ENCODE data around the gene GHR.
"Not testable (repeated sequence)": the region's sequence is repeated elsewhere in the genome, so short reads cannot be mapped to it uniquely, and the experiment has no call there.

GHR gene

GRCh38 chr5:42638972-42639371, 215.7 kb downstream of the GHR start:
- no peak overlapping the region for H3K4me3 ChIP-seq (ENCODE audit: low read depth, low read length)

GRCh38 chr5:42640835-42641234, 217.6 kb downstream of the GHR start:
- H3K4me3 ChIP-seq (ENCODE audit: low read depth, low read length): no peak overlapping the region

DNA sequence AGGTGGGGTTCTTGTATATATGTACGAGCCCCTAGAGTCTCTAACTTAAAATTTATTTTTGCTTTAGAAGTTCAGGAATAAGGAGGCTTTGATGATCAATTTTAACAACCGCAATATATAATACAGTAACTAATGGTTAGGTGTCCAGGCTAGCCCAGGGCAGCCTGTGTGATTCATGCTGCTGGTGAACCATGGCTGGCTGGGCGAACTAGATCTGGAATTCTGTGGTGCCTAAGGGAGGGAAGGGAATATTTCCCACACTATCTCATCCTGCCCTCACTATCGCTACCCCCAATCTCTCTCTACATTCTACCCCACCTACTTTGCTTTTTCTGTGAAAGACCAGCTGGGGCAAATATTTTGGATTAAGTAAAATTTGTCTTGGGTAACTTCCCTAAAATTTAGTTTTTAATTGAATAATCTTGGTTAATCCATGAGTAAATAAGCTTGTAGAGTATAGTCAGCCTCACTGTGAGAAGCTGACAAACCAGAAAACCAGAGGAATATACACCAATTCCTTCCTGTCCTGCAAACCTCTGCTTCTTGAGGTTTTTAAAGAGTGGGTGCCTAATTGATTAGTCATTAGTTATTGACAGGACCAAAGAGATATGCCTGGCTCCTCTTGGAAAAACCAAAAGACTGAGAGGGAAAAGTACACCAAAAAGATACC, 218.2 kb downstream of the GHR start:
- no peak overlapping the region for H3K4me3 ChIP-seq (ENCODE audit: low read depth, low read length)

DNA sequence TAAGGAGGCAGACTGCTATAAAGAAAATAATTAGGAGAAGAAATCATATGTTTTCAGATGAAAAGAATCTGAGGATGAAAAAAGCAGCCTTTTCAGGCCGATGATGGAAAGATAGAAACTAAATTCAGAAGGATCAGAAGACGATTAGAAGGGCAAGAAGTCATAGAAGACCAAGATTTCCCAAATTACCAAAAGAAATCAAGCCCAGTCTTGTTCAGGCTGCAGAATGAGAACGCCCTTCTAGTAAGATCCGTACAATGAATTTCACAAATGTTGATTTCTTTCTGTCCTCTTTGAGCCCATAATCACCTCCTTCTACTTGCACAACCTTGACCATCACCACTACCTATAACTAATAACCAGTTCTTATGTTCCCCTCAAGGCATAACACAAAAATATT, 218.8 kb downstream of the GHR start:
- H3K4me3 ChIP-seq (ENCODE audit: low read depth, low read length): no peak overlapping the region

- H3K4me3 ChIP-seq (ENCODE audit: low read depth, low read length): no peak overlapping the region
Observed at GRCh38 chr5:42643360-42643759, 220.1 kb downstream of the GHR start.

DNA sequence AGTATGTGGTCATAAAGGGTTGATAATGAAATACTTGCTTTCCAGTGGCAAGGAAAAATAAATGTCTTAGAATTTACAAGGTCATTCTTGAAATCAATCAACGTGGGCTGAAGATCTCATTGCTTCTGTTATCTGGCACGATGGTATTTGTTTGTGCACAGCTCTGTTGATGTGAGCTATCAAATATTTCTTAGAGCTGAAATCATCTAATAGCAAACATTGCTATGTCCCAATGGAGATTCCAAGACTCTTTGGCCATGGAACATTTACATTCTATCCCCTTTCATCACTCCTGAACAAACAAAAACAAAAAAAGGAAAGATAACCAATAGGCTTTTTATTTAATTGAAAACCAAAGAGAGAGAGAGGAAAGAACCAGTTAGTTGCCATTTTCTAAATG, 221.9 kb downstream of the GHR start:
- H3K4me3 ChIP-seq (ENCODE audit: low read depth, low read length): no peak overlapping the region

DNA sequence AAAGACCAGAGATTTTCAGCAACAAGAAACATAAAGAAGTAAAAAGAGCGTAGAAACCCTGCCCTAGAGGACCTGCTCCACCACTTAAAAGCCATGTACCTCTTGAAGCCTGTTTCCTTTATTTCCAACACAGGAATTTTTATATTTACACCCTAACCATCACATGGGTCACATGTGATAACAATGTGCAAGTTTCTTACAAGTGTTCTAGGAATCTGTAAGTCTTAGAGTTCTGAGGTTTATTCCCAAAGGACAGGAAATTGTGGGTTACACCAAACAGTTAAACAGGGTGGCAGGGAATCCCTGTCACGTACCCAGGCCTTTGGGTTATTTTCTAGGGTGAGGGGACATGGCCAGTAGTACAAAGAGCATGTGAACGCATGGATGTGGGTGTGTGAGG, 224.8 kb downstream of the GHR start:
- H3K4me3 ChIP-seq (ENCODE audit: low read depth, low read length): no peak overlapping the region

GRCh38 chr5:42648915-42649314, 225.7 kb downstream of the GHR start:
- no peak overlapping the region for H3K4me3 ChIP-seq (ENCODE audit: low read depth, low read length)

- no peak overlapping the region for H3K4me3 ChIP-seq (ENCODE audit: low read depth, low read length)
Observed at GRCh38 chr5:42650084-42650483, 226.8 kb downstream of the GHR start.

GRCh38 chr5:42653705-42654104, 230.5 kb downstream of the GHR start:
- no peak overlapping the region for H3K4me3 ChIP-seq (ENCODE audit: low read depth, low read length)

GRCh38 chr5:42654645-42655044, 231.4 kb downstream of the GHR start:
- no peak overlapping the region for H3K4me3 ChIP-seq (ENCODE audit: low read depth, low read length)

DNA sequence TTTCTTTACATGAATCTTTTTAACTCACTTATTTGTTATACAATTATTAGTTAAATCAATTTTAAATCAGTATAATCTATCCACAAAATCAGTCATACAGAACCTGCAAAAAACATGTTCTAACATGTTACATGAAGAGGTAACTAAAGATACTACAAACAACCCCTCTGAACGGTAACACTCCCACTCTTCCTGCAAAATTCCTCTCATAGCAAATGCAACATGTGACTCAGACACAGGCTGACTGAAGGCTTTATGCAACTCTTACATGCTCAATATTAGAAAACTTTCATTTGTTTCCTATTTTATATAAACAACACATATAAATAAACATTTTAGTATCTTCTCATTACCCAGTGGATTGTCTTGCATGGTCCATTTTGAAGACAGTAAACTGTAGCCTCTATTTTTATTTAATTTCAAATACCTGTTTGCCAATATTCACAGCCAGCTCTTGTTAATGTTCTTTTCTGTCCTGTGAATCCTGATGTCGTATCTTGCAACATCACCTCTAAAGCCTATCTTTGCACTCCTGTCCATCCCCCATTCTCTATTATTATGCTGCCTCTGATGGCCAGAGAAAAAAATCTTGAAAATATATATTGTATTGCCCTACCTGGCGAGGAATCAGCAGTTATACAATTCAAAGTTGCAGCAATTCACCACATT, 232.9 kb downstream of the GHR start:
- no peak overlapping the region for H3K4me3 ChIP-seq (ENCODE audit: low read depth, low read length)

DNA sequence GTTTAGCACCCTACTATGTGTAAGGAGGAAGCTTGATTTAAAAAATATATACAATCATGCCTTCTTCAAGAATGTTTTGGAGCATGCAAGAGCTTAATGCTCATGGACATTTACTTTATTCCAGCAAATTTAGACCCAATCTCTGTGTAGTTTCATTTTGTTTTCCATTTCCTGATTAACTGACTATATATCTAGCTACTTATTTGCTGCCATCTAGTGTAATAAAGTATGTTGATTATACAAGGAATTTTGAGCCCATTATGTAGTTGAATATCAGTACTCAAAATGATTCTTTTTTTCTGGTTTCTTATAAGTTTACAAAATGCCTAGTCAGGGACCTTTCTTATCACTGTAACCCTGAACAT, 233.4 kb downstream of the GHR start:
- no peak overlapping the region for H3K4me3 ChIP-seq (ENCODE audit: low read depth, low read length)

DNA sequence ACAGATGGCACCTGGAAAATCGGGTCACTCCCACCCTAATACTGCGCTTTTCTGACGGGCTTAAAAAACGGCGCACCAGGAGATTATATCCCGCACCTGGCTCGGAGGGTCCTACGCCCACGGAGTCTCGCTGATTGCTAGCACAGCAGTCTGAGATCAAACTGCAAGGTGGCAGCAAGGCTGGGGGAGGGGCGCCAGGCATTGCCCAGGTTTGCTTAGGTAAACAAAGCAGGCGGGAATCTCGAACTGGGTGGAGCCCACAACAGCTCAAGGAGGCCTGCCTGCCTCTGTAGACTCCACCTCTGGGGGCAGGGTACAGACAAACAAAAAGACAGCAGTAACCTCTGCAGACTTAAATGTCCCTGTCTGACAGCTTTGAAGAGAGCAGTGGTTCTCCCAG, 236.6 kb downstream of the GHR start:
- not testable (repeated sequence) for H3K4me3 ChIP-seq (ENCODE audit: low read depth, low read length)

DNA sequence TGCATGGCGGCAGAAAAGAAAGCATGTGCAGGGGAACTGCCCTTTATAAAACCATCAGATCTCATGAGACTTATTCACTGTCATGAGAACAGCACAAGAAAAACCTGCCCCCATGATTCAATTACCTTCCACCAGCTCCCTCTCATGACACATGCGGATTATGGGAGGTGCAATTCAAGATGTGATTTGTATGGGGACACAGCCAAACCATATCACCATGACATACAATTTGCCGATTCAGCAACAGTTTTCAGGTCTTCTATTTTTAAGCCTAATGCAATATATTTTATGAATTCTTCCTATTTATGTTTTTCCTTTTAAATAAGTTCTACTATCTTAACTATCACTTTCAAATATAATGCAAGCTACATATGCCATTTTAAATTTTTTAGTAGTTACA, 242.6 kb downstream of the GHR start:
- H3K4me3 ChIP-seq (ENCODE audit: low read depth, low read length): no peak overlapping the region

DNA sequence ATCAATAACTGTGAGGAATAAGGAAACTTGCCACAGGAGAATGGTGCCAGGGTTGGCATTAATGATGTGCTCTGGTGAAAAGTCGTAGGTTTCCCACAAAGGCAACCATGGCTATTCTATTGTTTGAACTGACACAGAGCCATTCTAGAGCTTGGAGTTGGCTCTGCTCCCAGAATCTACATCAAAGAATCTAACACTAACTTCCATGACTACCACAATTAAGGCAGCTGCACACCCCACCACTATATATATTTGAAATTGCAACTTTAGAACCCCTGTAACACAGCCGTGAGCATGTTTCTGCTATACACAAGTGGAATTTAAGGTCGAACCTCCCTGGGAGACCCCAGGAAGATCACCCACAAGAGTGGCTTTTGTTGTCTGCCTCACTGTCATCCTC, 243.6 kb downstream of the GHR start:
- H3K4me3 ChIP-seq (ENCODE audit: low read depth, low read length): no peak overlapping the region

GRCh38 chr5:42668254-42668653, 245.0 kb downstream of the GHR start:
- no peak overlapping the region for H3K4me3 ChIP-seq (ENCODE audit: low read depth, low read length)

DNA sequence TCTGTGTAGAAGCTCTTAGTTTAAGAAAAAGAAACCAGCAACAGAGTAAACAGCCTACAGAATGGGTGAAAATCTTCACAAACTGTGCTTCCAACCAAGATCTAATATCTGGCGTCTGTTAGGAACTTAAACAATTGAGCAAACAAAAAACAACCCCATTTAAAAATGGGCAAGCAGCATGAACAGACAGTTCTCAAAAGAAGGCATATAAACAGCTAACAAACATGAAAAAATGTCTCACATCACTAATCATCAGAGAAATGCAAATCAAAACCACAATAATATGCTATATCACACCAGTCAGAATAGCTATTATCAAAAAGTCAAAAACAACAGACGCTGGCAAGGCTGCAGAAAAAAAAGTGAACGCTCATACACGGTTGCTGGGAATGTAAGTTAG, 249.7 kb downstream of the GHR start:
- no peak overlapping the region for H3K4me3 ChIP-seq (ENCODE audit: low read depth, low read length)

- H3K4me3 ChIP-seq (ENCODE audit: low read depth, low read length): no peak overlapping the region
Observed at GRCh38 chr5:42675602-42676001, 252.4 kb downstream of the GHR start.

DNA sequence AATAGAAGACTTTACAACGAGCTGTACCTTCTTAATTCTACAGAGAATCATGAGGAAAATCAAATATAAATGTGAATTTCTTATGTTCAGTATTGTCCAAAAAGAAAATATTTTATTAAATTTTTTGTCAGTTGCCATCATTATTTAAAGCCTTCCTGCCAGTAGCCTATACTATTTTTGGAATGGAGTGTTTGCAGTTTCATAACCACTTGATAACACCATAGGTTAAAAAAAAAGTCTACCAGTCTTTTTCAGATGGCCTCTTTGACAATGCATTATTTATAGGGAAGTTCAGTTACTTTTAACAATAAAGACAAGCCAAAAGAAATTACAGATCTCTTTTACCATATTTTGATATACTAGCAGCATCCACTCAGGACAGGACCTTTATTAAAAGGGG, 253.1 kb downstream of the GHR start:
- no peak overlapping the region for H3K4me3 ChIP-seq (ENCODE audit: low read depth, low read length)

- H3K4me3 ChIP-seq (ENCODE audit: low read depth, low read length): no peak overlapping the region
Observed at GRCh38 chr5:42677156-42677842, 254.1 kb downstream of the GHR start.

DNA sequence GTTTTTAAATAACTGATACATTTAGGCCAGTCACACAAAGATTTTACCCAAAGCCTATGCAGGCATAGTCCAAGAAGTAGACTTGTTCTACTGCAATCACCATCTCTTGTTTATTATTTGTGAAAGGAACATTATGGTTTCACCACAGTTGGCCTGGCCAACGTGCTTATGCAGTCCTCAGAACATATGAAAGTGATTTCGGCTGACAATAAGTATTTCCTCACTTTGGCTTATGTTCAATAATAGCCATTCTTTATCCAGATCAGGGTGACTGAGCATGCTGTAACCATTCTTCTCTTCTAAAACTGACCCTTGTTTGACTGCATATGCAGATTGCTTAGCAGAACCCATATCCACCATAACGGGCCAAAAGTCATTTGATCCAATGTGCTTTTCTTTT, 256.8 kb downstream of the GHR start:
- H3K4me3 ChIP-seq (ENCODE audit: low read depth, low read length): no peak overlapping the region
